HepG2 (cell line): ENCODE measurements around the gene HNRNPUL1. TPM values are rescaled to one million over a fixed set of nuclear protein-coding genes. Genes with fewer than 3 reads are reported as not detected.

ENCODE experiments used
- ARID5B ChIP-seq: IDR thresholded peaks from 2 replicates; pipeline ENCODE4 v1.4.0; 2020; ENCODE audit warnings: mild to moderate bottlenecking, missing genetic modification reagents
- BHLHE40 ChIP-seq: IDR thresholded peaks from 2 replicates; pipeline ENCODE4 v1.6.1; 2011; ENCODE audit warnings: low read length, improper control_type of control experiment
- BORCS8-MEF2B ChIP-seq: sonication (generic); formaldehyde crosslinking; IDR thresholded peaks from 2 replicates; pipeline ENCODE4 v1.8.0; 2022; ENCODE audit warnings: mild to moderate bottlenecking, missing genetic modification reagents
- HCFC1 ChIP-seq: fragments of 150-350 bp; IDR thresholded peaks from 2 replicates; pipeline ENCODE4 v1.6.1; 2014; ENCODE audit warnings: low read depth, low read length
- HOXA3 ChIP-seq: sonication (generic); formaldehyde crosslinking; IDR thresholded peaks from 2 replicates; pipeline ENCODE4 v1.5.0; 2020; ENCODE audit warnings: missing genetic modification reagents
- KDM5A ChIP-seq: fragments of 200-600 bp; sonication (generic); IDR thresholded peaks from 2 replicates; pipeline ENCODE4 v1.7.0; 2018; ENCODE audit warnings: antibody characterized with exemption, mild to moderate bottlenecking, low read length, borderline replicate concordance
- KLF16 ChIP-seq, 2 experiments: sonication (generic) in 1 of 2; formaldehyde crosslinking in 1 of 2; IDR thresholded peaks; 2 replicates each; pipeline versions ENCODE4 v1.6.1 to v1.8.0; 2016 to 2023; ENCODE audit warnings: missing genetic modification reagents in 2 of 2, missing compliant biosample characterization in 1 of 2
- MXD1 ChIP-seq: sonication (generic); formaldehyde crosslinking; IDR thresholded peaks from 2 replicates; pipeline ENCODE4 v1.4.0; 2020; ENCODE audit warnings: mild to moderate bottlenecking, missing genetic modification reagents
- RFXANK ChIP-seq: IDR thresholded peaks from 2 replicates; pipeline ENCODE4 v1.6.1; 2016
- SP5 ChIP-seq: IDR thresholded peaks from 2 replicates; pipeline ENCODE4 v1.6.1; 2016; ENCODE audit warnings: low read depth, borderline replicate concordance
- TIGD3 ChIP-seq: sonication (generic); formaldehyde crosslinking; IDR thresholded peaks from 2 replicates; pipeline ENCODE4 v1.5.1; 2020; ENCODE audit warnings: mild to moderate bottlenecking, missing genetic modification reagents, borderline replicate concordance
- UBTF ChIP-seq: sonication (generic); formaldehyde crosslinking; IDR thresholded peaks from 2 replicates; pipeline ENCODE4 v1.4.0; 2020; ENCODE audit warnings: mild to moderate bottlenecking, missing genetic modification reagents
- ZC3H13 ChIP-seq: sonication (generic); formaldehyde crosslinking; IDR thresholded peaks from 2 replicates; pipeline ENCODE4 v1.8.1; 2023; ENCODE audit warnings: mild to moderate bottlenecking, missing genetic modification reagents, moderate library complexity
- ZKSCAN5 ChIP-seq: sonication (generic); formaldehyde crosslinking; IDR thresholded peaks from 2 replicates; pipeline ENCODE4 v1.5.1; 2020; ENCODE audit warnings: mild to moderate bottlenecking, missing genetic modification reagents
- ZNF281 ChIP-seq: sonication (generic); formaldehyde crosslinking; IDR thresholded peaks from 2 replicates; pipeline ENCODE4 v1.4.0; 2020; ENCODE audit warnings: missing genetic modification reagents, borderline replicate concordance
- ZNF703 ChIP-seq: sonication (generic); formaldehyde crosslinking; IDR thresholded peaks from 2 replicates; pipeline ENCODE4 v1.5.1; 2020; ENCODE audit warnings: missing genetic modification reagents, mild to moderate bottlenecking, moderate library complexity, borderline replicate concordance
- ZNF75D ChIP-seq: sonication (generic); formaldehyde crosslinking; IDR thresholded peaks from 2 replicates; pipeline ENCODE4 v1.8.1; 2023; ENCODE audit warnings: missing genetic modification reagents, mild to moderate bottlenecking, borderline replicate concordance
- polyA plus RNA-seq, 8 experiments: library from polyadenylated mRNA; depleted of rRNA in 3 of 8; stranded (reverse) in 7 of 8; unstranded in 1 of 8; fragments of >200 nt; fragmentation: Illumina TruSeq in 4 of 8; extraction: Trizol in 4 of 8; gene quantifications; 2 replicates each; pipeline versions ENCODE4 v1.2.1 to v1.2.3, GENCODE V29; 2011 to 2016; ENCODE audit warnings: low read depth in 4 of 8, missing spikeins in 1 of 8, mixed read lengths in 1 of 8; ENCODE audit not compliant: insufficient read depth in 1 of 8
- total RNA-seq, 5 experiments: library from RNA; depleted of rRNA; stranded (reverse); fragments of >200 nt; fragmentation: Illumina TruSeq; extraction: Trizol; gene quantifications; 2 replicates each; pipeline ENCODE4 v1.2.3, GENCODE V29; 2016; ENCODE audit warnings: low read depth in 1 of 5

Gene HNRNPUL1
- total and polyA plus RNA-seq, 2 of the 13 experiments (the other 11 are each of a cell fraction or from before 2014, with no cell fraction given): 30.9 to 81.7 TPM

GRCh38 chr19:41351339-41352245 is 87.4 kb downstream of the HNRNPUL1 start (continued):
- no peak for TF ChIP-seq HOXA3
- TF ChIP-seq ZNF281 (CRISPR knock-in tag): no peak
- peak in 1 of 2 experiments; percentile 30; a peak in 1 of 4 replicates for TF ChIP-seq KLF16 (CRISPR knock-in tag; IDR thresholded peaks at IDR 0.05)
- TF ChIP-seq ZKSCAN5 (CRISPR knock-in tag): no peak
- no peak for TF ChIP-seq RFXANK (CRISPR knock-in tag)
- no peak for TF ChIP-seq BORCS8-MEF2B (CRISPR knock-in tag)
- TF ChIP-seq SP5 (CRISPR knock-in tag): peak; percentile 15; the same call in 1 of the 2 replicates
- TF ChIP-seq UBTF: 0 out of 2 replicates have a peak, but pooled peaks have one; percentile 17
- TF ChIP-seq ZNF703 (CRISPR knock-in tag): no peak
- no peak for TF ChIP-seq HCFC1
- TF ChIP-seq BHLHE40: no peak
- no peak for TF ChIP-seq TIGD3 (CRISPR knock-in tag)
- no peak for TF ChIP-seq ARID5B (CRISPR knock-in tag)
- peak; percentile 39; the same call in 1 of the 2 replicates for TF ChIP-seq ZC3H13 (CRISPR knock-in tag)
- TF ChIP-seq KDM5A: no peak
- TF ChIP-seq ZNF75D (CRISPR knock-in tag): no peak
- TF ChIP-seq MXD1 (CRISPR knock-in tag): peak; percentile 18; the same call in 1 of the 2 replicates
